Lower leg skin (tissue), 4 donors: ENCODE data around the gene DLGAP1. TPM values are rescaled to one million over a fixed set of nuclear protein-coding genes. Genes with fewer than 3 reads are reported as not detected.

Experiments used
- DNase-seq, 2 donors: peaks; one replicate each; pipeline ENCODE4 v3.0.0-alpha.2; 2019; ENCODE audit warnings: low spot score in 2 of 2
- H3K4me3 ChIP-seq: fragments of 200-600 bp; sonication (generic); 2 replicates; pipeline ENCODE4 v1.5.1; 2017; ENCODE audit warnings: mild to moderate bottlenecking, low read depth; ENCODE audit not compliant: poor library complexity, severe bottlenecking
- POLR2A ChIP-seq, 2 donors: fragments of 450-650 bp; IDR thresholded peaks; one replicate each; pipeline ENCODE4 v1.6.1; 2016 to 2017; ENCODE audit warnings: antibody characterized with exemption in 2 of 2, mild to moderate bottlenecking in 1 of 2, moderate library complexity in 1 of 2
- WGBS, 2 donors: methylation state at CpG; one replicate each; pipeline ENCODE4 v1.1.5; 2018; 5-methylcytosine and 5-hydroxymethylcytosine counted together
- intact Hi-C: fragments of 100-400 bp; cut with DNase I; formaldehyde crosslinking; loops from one replicate; pipeline ENCODE4 v1.15.0; 2023; ENCODE audit warnings: low total_unique reads
- microRNA-seq, 2 donors: library from miRNA; unstranded; fragments of <30 nt; microRNA quantifications; one replicate each; pipeline ENCODE4, GENCODE V29; 2016; ENCODE audit warnings: borderline replicate concordance in 2 of 2, borderline number of aligned reads in 1 of 2
- total RNA-seq, 4 donors: library from RNA; depleted of rRNA; stranded (reverse); fragments of >200 nt; gene quantifications; one replicate each; pipeline ENCODE4 v1.1.0, GENCODE V29; 2016
- TF ChIP-seq, protein P1 (sequence below), 3 donors: fragments of 450-650 bp; IDR thresholded peaks; one replicate each; pipeline ENCODE4 v1.5.1; 2016; ENCODE audit warnings: antibody characterized with exemption in 3 of 3, mild to moderate bottlenecking in 3 of 3, moderate library complexity in 2 of 3

DLGAP1 gene
- total RNA-seq, 4 donors from 2014 or later = 0.34 to 1.3 (median 0.82) TPM

GRCh38 chr18:3448838-3449511 lies 1006.1 kb downstream of the DLGAP1 start:
- TF ChIP-seq, protein P1, sequence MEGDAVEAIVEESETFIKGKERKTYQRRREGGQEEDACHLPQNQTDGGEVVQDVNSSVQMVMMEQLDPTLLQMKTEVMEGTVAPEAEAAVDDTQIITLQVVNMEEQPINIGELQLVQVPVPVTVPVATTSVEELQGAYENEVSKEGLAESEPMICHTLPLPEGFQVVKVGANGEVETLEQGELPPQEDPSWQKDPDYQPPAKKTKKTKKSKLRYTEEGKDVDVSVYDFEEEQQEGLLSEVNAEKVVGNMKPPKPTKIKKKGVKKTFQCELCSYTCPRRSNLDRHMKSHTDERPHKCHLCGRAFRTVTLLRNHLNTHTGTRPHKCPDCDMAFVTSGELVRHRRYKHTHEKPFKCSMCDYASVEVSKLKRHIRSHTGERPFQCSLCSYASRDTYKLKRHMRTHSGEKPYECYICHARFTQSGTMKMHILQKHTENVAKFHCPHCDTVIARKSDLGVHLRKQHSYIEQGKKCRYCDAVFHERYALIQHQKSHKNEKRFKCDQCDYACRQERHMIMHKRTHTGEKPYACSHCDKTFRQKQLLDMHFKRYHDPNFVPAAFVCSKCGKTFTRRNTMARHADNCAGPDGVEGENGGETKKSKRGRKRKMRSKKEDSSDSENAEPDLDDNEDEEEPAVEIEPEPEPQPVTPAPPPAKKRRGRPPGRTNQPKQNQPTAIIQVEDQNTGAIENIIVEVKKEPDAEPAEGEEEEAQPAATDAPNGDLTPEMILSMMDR (IDR thresholded peaks at IDR 0.05) = no peak
- TF ChIP-seq POLR2A (IDR thresholded peaks at IDR 0.05) = peak in 1 of 2 donors; percentile 89
- H3K4me3 ChIP-seq = peak overlapping the region; percentile 51
- DNase-seq = peak; percentile 43 to 99
- WGBS, 2 donors = 0% methylated on average over 24 to 38 of the region's 38 CpGs
- intact Hi-C loops = loop anchor here (10.0 kb wide), 1 partner anchor 174 kb away; no protein-coding TSS in a partner anchor

DNA sequence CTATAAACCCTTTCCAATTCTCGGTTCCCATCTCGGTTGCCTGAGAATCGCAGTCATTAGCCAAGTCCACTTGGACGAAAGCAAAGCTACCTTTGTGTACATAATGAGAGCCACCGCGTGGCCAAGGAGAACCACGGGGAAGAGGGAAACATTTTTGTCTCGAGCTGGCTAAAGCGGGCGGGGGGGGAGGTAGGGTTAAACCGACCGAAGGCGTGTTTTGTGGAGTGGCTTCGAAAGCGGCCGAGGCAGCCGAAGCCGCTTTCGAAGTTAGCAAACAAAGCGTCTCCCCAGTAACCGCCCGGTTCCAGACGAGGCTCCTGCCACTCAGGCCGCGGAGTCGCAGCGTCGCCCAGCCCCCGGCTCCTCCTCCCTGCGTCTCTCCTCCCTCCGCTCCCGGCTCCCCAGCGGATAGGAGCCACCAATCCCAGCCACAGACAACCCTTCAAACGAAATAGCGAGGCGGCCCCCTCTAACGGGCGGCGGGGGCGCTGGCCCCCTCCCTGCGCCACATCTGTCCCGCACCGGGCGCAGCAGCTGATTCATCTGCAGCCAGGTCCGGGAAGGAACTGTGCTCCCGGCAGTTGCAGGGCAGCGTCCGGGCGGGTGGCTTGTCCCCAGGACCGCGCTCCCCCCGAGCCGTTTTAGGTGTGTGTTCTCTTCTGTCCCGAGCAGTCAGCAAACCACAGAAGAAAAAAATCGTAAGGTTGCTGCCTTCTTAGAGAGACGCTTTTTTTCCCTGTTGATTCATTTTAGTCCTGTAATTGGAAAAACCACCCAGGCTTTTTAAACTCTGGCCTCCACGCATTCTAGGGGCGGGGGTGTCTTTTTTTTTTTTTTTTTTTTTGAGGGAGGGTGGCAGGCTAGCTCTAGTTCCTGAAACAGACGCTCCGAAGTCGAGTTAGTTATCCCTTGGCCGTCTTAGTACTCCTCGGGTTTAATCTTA lies 1006.9 kb downstream of the DLGAP1 start:
- WGBS, 2 donors = 0% methylated on average over 53 to 54 of the region's 63 CpGs
- intact Hi-C loops = loop anchor here (10.0 kb wide), 1 partner anchor 173 kb away; no protein-coding TSS in a partner anchor
- TF ChIP-seq POLR2A (IDR thresholded peaks at IDR 0.05) = peak in 1 of 2 donors; percentile 12
- TF ChIP-seq, protein P1 (IDR thresholded peaks at IDR 0.05) = no peak
- H3K4me3 ChIP-seq = peak overlapping the region; percentile 51
- DNase-seq = peak; percentile 94 to 99

- peak overlapping the region; percentile 25 for H3K4me3 ChIP-seq
- 1 to 2% methylated on average over 22 of the region's 22 CpGs for WGBS, 2 donors
- intact Hi-C loops = loop anchor here (10.0 kb wide), 1 partner anchor 172 kb away; no protein-coding TSS in a partner anchor
- TF ChIP-seq, protein P1 (IDR thresholded peaks at IDR 0.05) = no peak
- TF ChIP-seq POLR2A (IDR thresholded peaks at IDR 0.05) = no peak
- peak; percentile 62 to 92 for DNase-seq
Measured at GRCh38 chr18:3447068-3447894, 1007.8 kb downstream of the DLGAP1 start.

Small RNA genes within 50 kb of the gene (microRNA-seq; reads per million reads assigned to microRNA genes)
- gene MIR6718 = 0 reads per million in 2 donors
